GM21529 (cell line): ENCODE measurements around the gene ABCG5.

Source experiments
- ATAC-seq: cut with Tn5 transposase; IDR thresholded peaks from one replicate; pipeline ENCODE4 v1.9.1; 2021; ENCODE audit not compliant: unreplicated experiment

ABCG5 gene

GRCh38 chr2:43842866-43843226 is 4.2 kb upstream of the ABCG5 start:
- ATAC-seq = no peak

GRCh38 chr2:43841949-43842865 is 3.6 kb upstream of the ABCG5 start:
- ATAC-seq = no peak

- no peak for ATAC-seq
Observed at GRCh38 chr2:43840965-43841364, 2.3 kb upstream of the ABCG5 start.

GRCh38 chr2:43839776-43840564 is 1.3 kb upstream of the ABCG5 start:
- no peak for ATAC-seq

DNA sequence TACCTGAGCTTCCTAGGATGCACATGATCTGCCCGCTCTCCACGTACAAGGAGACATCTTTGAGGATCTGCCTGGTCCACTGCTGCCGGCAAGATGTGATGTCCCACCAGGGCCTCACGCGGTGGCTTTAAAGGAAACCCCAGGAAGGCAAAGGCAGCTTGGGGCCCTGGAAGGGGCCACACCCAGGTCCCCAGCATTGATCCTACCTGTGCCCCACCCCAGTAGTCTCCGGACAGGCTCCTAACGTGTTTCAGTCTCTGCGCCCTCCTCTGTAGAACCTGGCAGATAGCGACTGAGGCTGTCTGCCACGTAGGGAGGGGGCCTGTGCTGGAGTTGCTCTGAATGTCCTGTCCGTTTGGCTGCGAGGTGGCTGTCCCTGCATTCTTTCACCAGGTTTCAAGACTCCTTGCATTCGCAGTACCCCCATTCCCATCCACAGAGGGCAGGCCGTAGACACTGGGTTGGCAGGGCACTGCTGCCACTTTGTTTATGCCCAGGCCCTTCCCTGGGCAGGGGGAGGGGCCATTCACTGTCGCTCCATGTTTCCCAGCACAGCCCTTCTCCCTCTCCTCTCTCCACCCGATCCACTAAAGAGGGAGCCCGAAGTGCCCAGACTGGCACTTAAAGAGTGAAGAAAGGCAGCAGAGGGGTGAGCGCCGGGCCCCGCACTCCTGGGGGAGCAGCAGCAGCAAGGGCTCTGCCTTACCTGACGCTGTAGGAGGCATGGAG is 644 bp downstream of the ABCG5 start:
- ATAC-seq = no peak

- no peak for ATAC-seq
Observed at GRCh38 chr2:43837033-43837432, 1.6 kb downstream of the ABCG5 start.

- no peak for ATAC-seq
Observed at GRCh38 chr2:43832457-43832856, 6.2 kb downstream of the ABCG5 start.

DNA sequence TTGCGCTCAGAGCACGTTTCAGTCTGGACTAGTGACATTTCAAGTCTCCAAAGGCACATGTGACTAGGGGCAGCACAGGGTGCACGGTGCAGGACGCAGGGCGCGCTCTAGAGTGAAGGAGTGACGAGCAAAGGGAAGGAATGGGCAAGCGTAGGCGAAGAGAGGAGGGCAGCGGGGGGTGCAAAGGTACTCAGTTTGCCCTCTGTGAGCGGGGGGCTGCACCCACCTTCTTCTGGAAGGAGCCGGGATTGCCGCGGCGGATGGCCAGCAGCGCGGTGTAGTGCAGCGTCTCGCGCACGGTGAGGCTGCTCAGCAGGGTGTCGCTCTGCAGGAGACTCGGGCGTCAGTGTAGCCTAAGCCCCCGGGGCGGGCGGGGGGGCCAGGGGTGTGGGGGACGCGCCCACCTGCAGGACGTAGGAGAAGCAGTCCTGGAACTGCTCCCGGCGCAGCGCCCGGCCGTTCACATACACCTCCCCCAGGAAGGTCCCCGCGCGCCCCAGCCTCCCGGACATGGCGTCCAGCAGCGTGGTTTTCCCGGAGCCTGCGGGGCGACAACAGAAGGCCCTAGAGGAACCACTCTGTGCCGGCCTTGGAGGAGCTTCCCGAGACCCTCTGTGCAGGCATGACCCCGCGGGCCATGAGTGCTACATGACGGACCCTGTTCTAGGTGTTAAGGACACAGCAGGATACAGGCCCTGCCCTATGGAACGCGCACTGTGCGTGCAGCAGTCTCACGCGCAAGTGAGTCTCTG is 6.9 kb downstream of the ABCG5 start:
- no peak for ATAC-seq

DNA sequence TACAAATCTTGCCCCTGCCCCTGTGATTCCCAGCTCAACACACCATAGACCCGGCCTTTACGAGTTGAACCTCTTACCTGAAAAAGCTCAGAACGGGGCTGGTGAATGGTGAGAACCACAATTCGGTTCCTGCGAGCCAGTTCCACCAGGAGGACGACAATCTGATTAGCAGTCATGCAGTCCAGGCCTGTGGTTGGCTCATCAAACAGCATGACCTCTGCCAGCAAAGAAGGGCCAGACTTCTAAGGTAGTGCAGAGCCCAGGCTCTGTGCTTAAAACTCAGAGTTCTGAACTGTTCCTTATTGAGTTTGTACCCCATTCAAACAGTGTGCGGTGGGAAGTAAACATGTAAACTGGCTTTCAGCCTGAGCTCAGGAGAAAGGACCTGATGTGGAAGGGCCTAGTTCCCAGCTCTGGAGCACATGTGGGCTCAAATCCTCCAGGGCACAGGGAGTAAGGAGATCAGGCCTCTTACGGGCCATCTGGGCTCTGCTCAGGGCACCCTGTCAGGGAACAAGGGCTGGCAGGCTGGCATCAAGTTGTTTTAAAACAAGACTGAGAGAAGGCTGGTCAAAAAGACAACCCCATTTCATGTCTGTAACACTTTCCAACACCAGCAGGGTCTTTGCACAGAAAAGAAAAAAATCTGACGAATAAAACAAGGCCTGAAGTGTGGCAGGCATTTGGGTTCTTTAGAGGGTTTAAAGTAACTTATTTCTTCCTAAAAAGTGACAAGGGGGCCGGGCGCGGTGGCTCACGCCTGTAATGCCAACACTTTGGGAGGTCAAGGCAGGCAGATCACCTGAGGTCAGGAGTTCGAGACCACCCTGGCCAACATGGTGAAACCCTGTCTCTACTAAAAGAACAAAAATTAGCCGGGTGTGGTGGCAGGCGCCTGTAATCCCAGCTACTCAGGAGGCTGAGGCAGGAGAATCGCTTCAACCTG is 12.1 kb downstream of the ABCG5 start:
- no peak for ATAC-seq

- ATAC-seq = no peak
Observed at GRCh38 chr2:43825841-43826240, 12.8 kb downstream of the ABCG5 start.

GRCh38 chr2:43824951-43825493 is 13.6 kb downstream of the ABCG5 start:
- no peak for ATAC-seq

DNA sequence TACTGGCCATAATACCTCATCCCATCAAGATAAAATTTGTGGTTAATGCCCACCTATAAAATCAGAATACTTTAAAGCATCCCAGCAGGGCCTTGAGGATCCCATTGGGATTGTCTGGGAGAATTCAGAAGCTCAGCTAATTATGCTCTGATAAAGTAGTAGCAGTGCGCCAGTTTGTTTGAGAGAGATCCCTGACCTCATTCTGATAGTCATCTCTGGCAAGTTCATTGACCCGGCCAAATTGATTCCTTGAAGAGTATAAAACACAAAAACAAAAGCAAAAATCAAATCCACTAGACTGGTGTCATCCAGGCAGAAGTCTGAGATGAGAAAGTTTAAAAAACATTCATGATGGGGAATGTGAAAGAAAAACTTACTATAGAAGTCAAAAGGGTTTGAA is 14.1 kb downstream of the ABCG5 start:
- ATAC-seq = no peak

GRCh38 chr2:43823751-43824150 is 14.9 kb downstream of the ABCG5 start:
- ATAC-seq = no peak

DNA sequence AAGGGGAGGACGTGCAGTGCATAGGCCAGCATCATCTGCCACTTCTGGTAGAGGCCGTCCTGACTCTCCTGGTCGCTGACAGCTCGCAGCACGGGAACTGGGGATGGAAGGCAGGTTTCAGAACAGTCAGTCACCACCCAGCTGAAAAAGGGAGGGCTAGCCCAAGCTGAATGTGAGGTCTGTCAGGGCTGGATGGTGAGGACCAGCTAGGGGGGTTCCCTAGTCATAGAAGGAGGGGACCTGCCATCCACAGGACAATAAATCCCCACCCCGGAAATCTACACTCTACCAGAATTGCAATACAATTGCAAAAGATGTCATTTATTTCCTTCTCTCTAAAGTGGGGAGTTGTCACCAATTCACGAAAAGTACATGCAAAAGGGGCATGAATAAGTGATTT is 15.8 kb downstream of the ABCG5 start:
- no peak for ATAC-seq

DNA sequence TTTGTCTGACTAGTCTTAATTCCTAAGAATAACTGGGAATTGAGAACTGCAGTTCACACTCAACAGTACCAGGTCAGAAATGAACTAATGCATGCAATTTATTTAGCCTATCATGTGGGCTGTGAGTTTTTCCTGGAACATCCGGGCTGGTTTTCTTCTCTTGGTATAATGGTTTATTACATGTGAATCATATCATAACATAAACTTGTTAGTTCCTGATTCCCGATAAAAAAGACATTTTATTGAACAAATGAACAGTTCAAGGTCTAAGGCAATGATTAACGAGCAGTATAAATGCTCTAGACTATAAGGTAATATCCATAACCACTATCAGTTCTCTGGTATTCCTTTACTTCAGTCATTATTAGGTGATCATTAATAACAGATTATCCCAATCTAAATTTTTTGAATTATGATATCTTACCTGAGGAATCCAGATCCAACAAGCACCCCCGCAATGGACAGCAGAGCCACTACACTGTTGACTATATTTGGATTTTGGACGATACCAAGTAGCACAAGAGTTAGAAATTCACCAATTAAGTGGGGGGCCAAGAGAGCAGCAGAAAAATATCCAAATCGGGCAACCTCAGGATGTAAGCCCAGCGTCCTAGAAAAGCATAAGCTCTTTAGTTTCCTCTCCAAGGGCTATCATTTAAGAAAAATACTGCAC is 19.0 kb downstream of the ABCG5 start:
- ATAC-seq = no peak

GRCh38 chr2:43818761-43819160 is 19.9 kb downstream of the ABCG5 start:
- no peak for ATAC-seq

DNA sequence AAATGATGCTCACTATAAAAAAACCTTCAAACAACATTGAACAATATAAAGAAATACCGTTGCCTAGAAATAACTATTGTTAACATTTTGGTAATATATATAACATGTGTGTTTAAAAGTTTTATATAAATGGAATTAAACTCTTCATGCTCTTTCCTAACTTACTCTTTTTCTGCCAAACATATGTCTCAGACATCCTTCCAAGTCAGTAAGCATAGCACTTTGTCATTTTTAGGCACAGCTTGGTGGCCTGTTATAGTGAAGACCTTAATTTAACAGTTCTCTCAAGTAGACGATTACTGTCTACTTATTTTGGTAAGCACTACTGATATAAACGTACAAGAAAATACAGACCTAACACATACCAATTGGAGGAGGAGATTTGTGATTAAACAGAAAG is 23.9 kb downstream of the ABCG5 start:
- no peak for ATAC-seq

DNA sequence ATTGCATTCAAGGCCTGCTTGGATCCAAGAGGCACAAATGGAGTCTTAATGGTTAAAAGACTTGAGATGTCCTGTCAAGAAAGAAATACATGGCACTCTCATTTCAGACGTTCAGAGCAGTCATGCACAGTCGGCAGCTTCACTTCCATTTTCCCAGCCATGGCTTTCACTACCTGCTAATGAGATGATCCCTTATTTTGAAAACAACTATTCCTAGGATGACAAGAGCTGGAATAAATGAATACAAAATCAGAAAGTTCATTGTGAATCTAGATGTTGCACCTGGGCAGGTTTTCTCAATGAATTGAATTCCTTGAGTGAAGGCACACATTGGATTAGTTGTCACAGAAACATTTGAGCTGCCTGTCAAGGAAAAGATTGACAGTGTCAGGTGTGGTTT is 25.7 kb downstream of the ABCG5 start:
- no peak for ATAC-seq

DNA sequence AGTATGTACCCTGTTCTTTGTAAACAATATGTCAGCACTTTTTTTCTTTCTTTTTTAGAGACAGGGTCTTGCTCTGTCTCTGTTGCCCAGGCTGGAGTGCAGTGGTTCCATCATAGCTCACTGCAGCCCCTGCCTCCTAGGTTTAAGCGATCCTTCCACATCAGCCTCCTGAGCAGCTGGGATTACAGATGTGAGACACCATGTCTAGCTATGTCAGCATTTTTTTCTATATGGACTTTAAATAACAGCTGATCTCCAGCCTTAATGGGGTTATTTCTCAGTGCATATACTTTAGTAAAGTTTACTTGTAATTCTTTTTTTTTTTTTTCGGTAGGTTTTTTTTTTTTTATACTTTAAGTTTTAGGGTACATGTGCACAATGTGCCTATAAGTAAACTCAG is 26.6 kb downstream of the ABCG5 start:
- ATAC-seq = no peak
